GM12873 (cell line): ENCODE measurements around the gene ERN2.

ENCODE experiments used
- CTCF ChIP-seq: IDR thresholded peaks from 2 replicates; pipeline ENCODE4 v1.5.1; 2012; ENCODE audit warnings: low read depth, mild to moderate bottlenecking, moderate library complexity, low read length, control low read depth; ENCODE audit not compliant: insufficient read depth; ENCODE audit errors: missing control alignments

ERN2 gene

GRCh38 chr16:23640931-23641765 lies 71.9 kb downstream of the ERN2 start, which contains the start of the genes DCTN5 and PALB2:
TSS of gene DCTN5 (plus strand) at chr16:23641466. CDS start at chr16:23641543, 77 bp downstream.
TSS of gene PALB2 (minus strand) at chr16:23641310. CDS start at chr16:23641157, 153 bp downstream.
- no peak for TF ChIP-seq CTCF

GRCh38 chr16:23640615-23640930 lies 72.4 kb downstream of the ERN2 start:
- TF ChIP-seq CTCF, result no peak
